Measurements from ENCODE around the gene ARHGAP32. TPM values are rescaled to one million over a fixed set of nuclear protein-coding genes. Genes with fewer than 3 reads are reported as not detected.
"Not testable (repeated sequence)": the region's sequence is repeated elsewhere in the genome, so short reads cannot be mapped to it uniquely, and the experiment has no call there.

The ARHGAP32 gene
- total RNA-seq, 4 donors from 2014 or later: 11.2 to 21.7 (median 18.1) TPM

DNA sequence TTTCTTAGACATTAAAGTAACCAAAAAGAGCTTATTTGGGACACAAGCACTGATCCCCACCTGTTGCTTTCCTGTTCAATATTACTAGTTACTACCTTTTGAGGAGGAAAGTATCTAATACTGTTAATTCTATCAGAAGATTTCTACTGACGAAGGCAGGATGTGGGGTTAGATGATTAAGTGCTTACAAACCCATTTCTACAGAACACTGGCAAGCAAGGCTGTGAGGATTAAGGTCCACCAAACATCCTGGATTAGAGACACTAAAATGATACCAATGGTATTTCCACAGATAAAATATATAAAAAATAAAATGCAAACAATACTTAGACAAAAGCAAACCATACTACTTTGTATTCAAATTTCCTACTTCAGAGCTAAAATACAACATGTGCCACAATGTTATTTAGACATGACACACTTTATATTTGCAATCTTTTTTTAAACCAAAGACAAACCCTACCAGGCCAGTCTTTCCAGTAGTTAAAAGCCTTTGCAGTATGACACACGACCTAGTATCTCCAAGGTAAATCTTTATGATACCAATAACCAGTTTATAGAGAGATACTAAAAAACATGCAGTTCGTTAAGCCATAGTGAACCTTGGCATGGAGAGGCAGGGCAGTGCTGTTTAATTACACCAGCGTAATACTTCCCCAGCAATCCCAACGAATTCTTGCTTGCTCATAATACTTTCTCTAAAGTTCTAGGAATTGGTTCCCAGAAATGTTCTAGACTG lies 178.2 kb downstream of the ARHGAP32 start:
- TF ChIP-seq, protein P1, sequence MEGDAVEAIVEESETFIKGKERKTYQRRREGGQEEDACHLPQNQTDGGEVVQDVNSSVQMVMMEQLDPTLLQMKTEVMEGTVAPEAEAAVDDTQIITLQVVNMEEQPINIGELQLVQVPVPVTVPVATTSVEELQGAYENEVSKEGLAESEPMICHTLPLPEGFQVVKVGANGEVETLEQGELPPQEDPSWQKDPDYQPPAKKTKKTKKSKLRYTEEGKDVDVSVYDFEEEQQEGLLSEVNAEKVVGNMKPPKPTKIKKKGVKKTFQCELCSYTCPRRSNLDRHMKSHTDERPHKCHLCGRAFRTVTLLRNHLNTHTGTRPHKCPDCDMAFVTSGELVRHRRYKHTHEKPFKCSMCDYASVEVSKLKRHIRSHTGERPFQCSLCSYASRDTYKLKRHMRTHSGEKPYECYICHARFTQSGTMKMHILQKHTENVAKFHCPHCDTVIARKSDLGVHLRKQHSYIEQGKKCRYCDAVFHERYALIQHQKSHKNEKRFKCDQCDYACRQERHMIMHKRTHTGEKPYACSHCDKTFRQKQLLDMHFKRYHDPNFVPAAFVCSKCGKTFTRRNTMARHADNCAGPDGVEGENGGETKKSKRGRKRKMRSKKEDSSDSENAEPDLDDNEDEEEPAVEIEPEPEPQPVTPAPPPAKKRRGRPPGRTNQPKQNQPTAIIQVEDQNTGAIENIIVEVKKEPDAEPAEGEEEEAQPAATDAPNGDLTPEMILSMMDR (IDR thresholded peaks at IDR 0.05): no peak
- DNase-seq (ENCODE audit: low spot score) (no peak), ATAC-seq (ENCODE audit: low FRiP score) (no peak)

DNA sequence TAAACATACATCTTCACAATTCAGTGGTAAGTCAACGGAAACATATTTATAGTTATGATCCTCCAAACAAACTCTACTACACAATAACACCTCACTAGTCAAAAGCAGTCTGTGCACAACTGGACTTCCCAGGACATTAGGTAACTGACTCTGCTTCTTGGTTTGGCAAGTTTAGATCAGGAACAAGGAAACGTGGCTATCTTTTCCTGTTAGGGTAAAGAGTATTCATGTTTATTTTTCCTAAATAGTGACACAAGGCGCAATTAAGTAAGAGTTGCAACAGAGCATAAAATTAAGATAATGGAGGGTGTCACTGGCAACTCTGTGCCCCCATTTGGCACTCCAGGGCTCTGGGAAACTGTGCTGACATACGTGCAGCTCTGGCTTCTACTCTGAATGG lies 179.2 kb downstream of the ARHGAP32 start:
- ATAC-seq (ENCODE audit: low FRiP score) (no peak), DNase-seq (ENCODE audit: low spot score) (no peak)
- TF ChIP-seq, protein P1 (IDR thresholded peaks at IDR 0.05): no peak

DNA sequence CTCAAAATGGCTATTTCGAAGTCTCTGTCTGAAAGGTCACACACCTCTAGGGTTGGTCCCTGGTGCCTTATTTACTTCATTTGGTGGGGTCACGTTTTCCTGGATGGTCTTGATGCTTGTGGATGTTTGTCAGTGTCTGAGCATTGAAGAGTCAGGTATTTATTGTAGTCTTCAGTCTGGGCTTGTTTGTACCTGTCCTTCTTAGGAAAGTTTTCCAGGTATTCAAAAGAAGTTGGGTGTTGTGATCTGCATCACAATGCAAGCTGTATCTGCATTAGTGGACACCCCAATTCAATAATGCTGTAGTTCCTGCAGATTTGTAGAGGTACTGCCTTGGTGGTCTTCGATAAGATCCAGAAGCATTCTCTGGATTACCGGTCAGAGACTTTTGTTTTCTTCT lies 186.0 kb downstream of the ARHGAP32 start:
- ATAC-seq (ENCODE audit: low FRiP score): no peak
- TF ChIP-seq, protein P1 (IDR thresholded peaks at IDR 0.05): no peak
- DNase-seq (ENCODE audit: low spot score): no peak

DNA sequence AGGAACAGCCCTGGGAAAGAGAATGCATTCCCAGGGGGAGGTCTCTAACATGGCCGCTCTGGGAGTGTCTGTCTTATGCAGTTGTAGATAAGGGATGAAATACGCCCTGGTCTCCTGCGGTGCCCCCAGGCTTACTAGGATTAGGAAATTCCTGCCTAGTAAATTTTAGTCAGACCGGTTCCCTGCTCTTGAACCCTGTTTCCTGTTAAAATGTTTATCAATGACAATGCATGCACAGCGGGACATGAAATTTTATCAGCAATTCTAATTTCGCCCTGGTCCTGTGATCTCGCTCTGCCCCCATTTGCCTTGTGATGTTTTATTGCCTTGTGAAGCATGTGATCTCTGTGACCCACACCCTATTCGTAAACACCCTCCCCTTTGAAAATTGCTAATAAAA lies 193.0 kb downstream of the ARHGAP32 start:
- not testable (repeated sequence) for ATAC-seq (ENCODE audit: low FRiP score); DNase-seq (ENCODE audit: low spot score)

DNA sequence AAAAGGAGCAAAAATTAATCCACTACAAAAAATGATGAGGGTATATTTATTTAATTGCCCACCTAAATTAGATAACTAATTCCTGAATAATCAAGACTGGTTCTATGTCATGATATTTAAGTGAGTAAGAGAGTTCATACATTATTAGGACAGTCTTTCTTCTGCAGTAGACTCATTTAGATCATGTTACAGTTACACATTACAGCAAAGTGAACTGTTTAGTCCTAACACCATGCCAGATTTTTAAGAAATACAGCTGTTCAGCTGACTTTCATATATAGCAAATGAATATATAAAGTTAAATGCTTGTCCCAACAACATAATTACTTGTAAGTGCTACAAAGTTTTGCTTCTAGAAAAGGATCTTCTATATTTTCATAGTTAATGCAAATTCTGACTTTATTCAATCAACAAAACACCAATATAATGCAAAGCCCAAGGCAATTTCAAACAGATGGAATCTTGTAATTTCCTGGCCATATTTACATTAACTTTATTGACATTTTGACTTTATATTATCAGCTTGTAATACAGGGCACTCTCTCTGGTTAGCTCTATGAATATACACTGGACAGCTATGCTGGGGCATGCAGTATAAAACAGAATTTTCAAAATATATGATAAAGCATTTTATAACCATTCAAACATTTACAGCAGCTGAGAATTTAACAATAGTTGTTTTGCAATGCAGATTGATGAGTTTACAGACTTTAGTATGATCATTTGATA lies 203.7 kb downstream of the ARHGAP32 start:
- no peak for DNase-seq (ENCODE audit: low spot score)
- TF ChIP-seq, protein P1 (IDR thresholded peaks at IDR 0.05): no peak
- no peak for ATAC-seq (ENCODE audit: low FRiP score)

DNA sequence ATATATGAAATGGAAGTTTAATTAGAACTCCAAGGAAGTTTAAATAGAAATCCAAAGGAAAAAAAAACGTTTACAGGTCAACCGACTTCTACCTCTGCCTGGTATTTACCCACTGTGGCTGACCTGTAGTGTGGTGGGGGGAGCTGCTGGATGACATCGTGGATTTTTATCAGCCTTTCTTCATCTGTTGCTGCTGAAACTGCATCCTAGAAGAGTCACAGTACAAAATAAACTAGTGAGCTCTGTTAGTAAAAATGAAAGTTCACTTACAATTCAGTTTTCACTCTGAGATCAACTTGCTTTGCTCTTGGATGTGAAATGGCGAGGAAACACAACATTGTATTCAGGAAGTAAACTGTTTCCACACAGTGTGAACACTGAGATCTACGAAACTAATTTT lies 206.2 kb downstream of the ARHGAP32 start:
- TF ChIP-seq, protein P1 (IDR thresholded peaks at IDR 0.05): no peak
- DNase-seq (ENCODE audit: low spot score) (no peak), ATAC-seq (ENCODE audit: low FRiP score) (no peak)

DNA sequence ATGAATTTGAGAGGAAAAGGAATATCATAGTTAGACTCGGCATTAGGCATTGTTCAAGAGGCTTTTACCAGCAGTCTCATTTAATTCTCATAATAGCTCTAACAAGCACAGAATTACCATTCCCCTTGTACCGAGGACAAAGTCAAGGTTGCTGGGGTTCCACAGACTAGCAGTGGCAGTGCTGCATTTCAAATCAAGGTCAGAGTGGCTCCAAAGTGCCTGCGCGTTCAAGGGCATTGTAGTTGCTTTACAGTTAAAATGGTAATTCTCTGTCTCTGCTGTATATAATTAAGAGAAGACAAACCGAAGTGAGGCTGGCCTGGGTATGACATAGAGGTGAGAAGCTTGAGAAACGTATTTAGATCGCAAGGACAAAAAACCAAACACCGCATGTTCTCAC lies 209.1 kb downstream of the ARHGAP32 start:
- no peak for ATAC-seq (ENCODE audit: low FRiP score)
- TF ChIP-seq, protein P1 (IDR thresholded peaks at IDR 0.05): no peak
- no peak for DNase-seq (ENCODE audit: low spot score)
